ENCODE measurements around the gene DSC1.

The DSC1 gene

DNA sequence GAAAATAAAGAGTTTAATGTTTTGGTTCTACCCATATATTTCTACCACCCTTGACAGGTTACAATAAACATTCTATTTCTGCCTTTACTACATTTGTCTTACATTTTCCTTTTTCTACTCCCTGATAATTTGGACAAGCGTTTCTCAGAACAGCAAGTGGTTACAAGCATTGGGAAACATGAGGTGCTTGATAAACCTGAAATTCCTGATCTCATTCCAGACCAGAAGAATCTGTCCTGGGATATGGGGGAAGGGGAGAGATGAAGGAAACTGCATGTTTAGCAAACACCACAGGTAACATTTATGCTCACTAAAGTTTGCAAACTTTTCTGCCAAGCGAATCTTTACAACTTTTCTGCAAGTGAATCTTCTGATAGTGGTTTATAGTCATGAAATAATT, 28.3 kb upstream of the DSC1 start:
- Histone ChIP-seq H3K27ac (ENCODE audit: low read depth, low read length, poor library complexity, severe bottlenecking) (no peak overlapping the region), H3K36me3 (ENCODE audit: insufficient read depth, low read length) (no peaks in the 10 kb centered on the region), H3K4me1 (ENCODE audit: insufficient read depth, low read length, severe bottlenecking) (no peaks in the 10 kb centered on the region), H3K4me2 (ENCODE audit: low read length) (no peak overlapping the region), H3K9ac (ENCODE audit: low read length) (no peak overlapping the region), H3K9me2 (ENCODE audit: low read depth, low read length) (no peaks in the 10 kb centered on the region), H3K27me3 (ENCODE audit: insufficient read depth, low read length) (no peaks in the 10 kb centered on the region), H4K20me1 (ENCODE audit: insufficient read depth, low read length) (no peaks in the 10 kb centered on the region), H3K9me3 (ENCODE audit: low read length) (no peaks in the 10 kb centered on the region), H2AFZ (ENCODE audit: low read length) (no peak overlapping the region), H3F3A (ENCODE audit: insufficient read depth, low read length) (no peaks in the 10 kb centered on the region), H3K4me3 (ENCODE audit: low read depth, low read length, poor library complexity, severe bottlenecking) (no peak overlapping the region), H3K79me2 (ENCODE audit: insufficient read depth, low read length) (no peaks in the 10 kb centered on the region)
- TF ChIP-seq EZH2 (IDR thresholded peaks at IDR 0.05; ENCODE audit: borderline replicate concordance, low read length): no peak
- TF ChIP-seq, protein P1, sequence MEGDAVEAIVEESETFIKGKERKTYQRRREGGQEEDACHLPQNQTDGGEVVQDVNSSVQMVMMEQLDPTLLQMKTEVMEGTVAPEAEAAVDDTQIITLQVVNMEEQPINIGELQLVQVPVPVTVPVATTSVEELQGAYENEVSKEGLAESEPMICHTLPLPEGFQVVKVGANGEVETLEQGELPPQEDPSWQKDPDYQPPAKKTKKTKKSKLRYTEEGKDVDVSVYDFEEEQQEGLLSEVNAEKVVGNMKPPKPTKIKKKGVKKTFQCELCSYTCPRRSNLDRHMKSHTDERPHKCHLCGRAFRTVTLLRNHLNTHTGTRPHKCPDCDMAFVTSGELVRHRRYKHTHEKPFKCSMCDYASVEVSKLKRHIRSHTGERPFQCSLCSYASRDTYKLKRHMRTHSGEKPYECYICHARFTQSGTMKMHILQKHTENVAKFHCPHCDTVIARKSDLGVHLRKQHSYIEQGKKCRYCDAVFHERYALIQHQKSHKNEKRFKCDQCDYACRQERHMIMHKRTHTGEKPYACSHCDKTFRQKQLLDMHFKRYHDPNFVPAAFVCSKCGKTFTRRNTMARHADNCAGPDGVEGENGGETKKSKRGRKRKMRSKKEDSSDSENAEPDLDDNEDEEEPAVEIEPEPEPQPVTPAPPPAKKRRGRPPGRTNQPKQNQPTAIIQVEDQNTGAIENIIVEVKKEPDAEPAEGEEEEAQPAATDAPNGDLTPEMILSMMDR (IDR thresholded peaks at IDR 0.05; ENCODE audit: low read length): no peak

DNA sequence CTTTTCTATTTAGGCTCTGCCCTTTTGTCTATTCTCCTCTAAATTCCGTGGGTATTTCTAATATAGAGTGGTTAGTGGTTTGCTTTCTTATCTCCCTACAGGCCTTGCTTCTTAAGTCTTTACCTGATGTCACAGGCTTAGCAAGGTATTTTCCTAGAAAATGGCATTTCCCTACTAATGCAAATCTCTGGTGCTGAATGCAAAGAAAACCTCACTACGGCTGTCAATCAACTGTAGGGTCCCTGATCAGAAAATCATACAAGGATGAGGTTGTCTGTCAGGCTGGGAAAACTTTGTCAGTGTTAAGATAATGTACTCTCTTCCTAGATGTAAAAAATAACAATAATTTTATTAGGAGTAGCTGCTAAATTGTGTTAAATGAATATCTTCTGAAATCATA, 27.1 kb upstream of the DSC1 start:
- Histone ChIP-seq H3K9ac (ENCODE audit: low read length) (no peak overlapping the region), H3K36me3 (ENCODE audit: insufficient read depth, low read length) (no peaks in the 10 kb centered on the region), H3K4me3 (ENCODE audit: low read depth, low read length, poor library complexity, severe bottlenecking) (no peak overlapping the region), H3K79me2 (ENCODE audit: insufficient read depth, low read length) (no peaks in the 10 kb centered on the region), H3K27ac (ENCODE audit: low read depth, low read length, poor library complexity, severe bottlenecking) (no peak overlapping the region), H3K9me2 (ENCODE audit: low read depth, low read length) (no peaks in the 10 kb centered on the region), H3K9me3 (ENCODE audit: low read length) (no peaks in the 10 kb centered on the region), H3K27me3 (ENCODE audit: insufficient read depth, low read length) (no peaks in the 10 kb centered on the region), H2AFZ (ENCODE audit: low read length) (no peak overlapping the region), H4K20me1 (ENCODE audit: insufficient read depth, low read length) (no peaks in the 10 kb centered on the region), H3F3A (ENCODE audit: insufficient read depth, low read length) (no peaks in the 10 kb centered on the region), H3K4me1 (ENCODE audit: insufficient read depth, low read length, severe bottlenecking) (no peaks in the 10 kb centered on the region), H3K4me2 (ENCODE audit: low read length) (no peak overlapping the region)
- TF ChIP-seq, protein P1 (IDR thresholded peaks at IDR 0.05; ENCODE audit: low read length): no peak
- TF ChIP-seq EZH2 (IDR thresholded peaks at IDR 0.05; ENCODE audit: borderline replicate concordance, low read length): no peak

GRCh38 chr18:31185186-31185950, 22.7 kb upstream of the DSC1 start:
- Histone ChIP-seq H3K36me3 (ENCODE audit: insufficient read depth, low read length) (no peaks in the 10 kb centered on the region), H3K4me1 (ENCODE audit: insufficient read depth, low read length, severe bottlenecking) (no peaks in the 10 kb centered on the region), H3K4me3 (ENCODE audit: low read depth, low read length, poor library complexity, severe bottlenecking) (no peak overlapping the region), H3K9ac (ENCODE audit: low read length) (no peak overlapping the region), H3K79me2 (ENCODE audit: insufficient read depth, low read length) (no peaks in the 10 kb centered on the region), H3K27ac (ENCODE audit: low read depth, low read length, poor library complexity, severe bottlenecking) (no peak overlapping the region), H4K20me1 (ENCODE audit: insufficient read depth, low read length) (no peaks in the 10 kb centered on the region), H3K4me2 (ENCODE audit: low read length) (no peak overlapping the region), H3K9me2 (ENCODE audit: low read depth, low read length) (no peaks in the 10 kb centered on the region), H3K9me3 (ENCODE audit: low read length) (no peaks in the 10 kb centered on the region), H3K27me3 (ENCODE audit: insufficient read depth, low read length) (no peaks in the 10 kb centered on the region), H2AFZ (ENCODE audit: low read length) (no peak overlapping the region), H3F3A (ENCODE audit: insufficient read depth, low read length) (no peaks in the 10 kb centered on the region)
- no peak for TF ChIP-seq EZH2 (IDR thresholded peaks at IDR 0.05; ENCODE audit: borderline replicate concordance, low read length)
- TF ChIP-seq, protein P1 (IDR thresholded peaks at IDR 0.05; ENCODE audit: low read length): no peak
